Natural killer cell treated with Interleukin-12 subunit alpha and Interleukin-12 subunit beta and Interleukin-15 and Interleukin-18, amount 100 ng/mL, for 72 hours (primary cell): ENCODE results near the gene IQCC. TPM values are rescaled to one million over a fixed set of nuclear protein-coding genes. Genes with fewer than 3 reads are reported as not detected.
"Not testable (repeated sequence)": the region's sequence is repeated elsewhere in the genome, so short reads cannot be mapped to it uniquely, and the experiment has no call there.

Experiments
- ATAC-seq, 2 donors: fragments of 150-1000 bp; cut with Tn5 transposase in 1 of 2; sonication (Bioruptor Pico), chemical (Tn5 transposase) in 1 of 2; 2 replicates each; pipeline ENCODE4 v1.10.0; 2021
- DNase-seq: peaks from one replicate; pipeline ENCODE4 v3.0.0; 2022; ENCODE audit warnings: low spot score
- H3K27ac Mint-ChIP-seq, 2 donors: 1 replicate in 1 of 2; 2 replicates in 1 of 2; pipeline ENCODE4 v1.8.0; 2022; ENCODE audit warnings: mixed read lengths in 2 of 2, mild to moderate bottlenecking in 1 of 2, moderate library complexity in 1 of 2
- H3K27me3 Mint-ChIP-seq, 2 donors: 1 replicate in 1 of 2; 2 replicates in 1 of 2; pipeline ENCODE4 v1.8.0; 2022; ENCODE audit warnings: mixed read lengths in 2 of 2
- H3K36me3 Mint-ChIP-seq: one replicate; pipeline ENCODE4 v1.8.0; 2022; ENCODE audit warnings: mixed read lengths
- H3K4me1 Mint-ChIP-seq, 2 donors: 1 replicate in 1 of 2; 2 replicates in 1 of 2; pipeline ENCODE4 v1.8.0; 2022; ENCODE audit warnings: low read depth in 2 of 2, mixed read lengths in 2 of 2, mild to moderate bottlenecking in 1 of 2
- H3K4me3 Mint-ChIP-seq: one replicate; pipeline ENCODE4 v1.8.0; 2022; ENCODE audit warnings: mixed read lengths
- H3K9me3 Mint-ChIP-seq: 2 replicates; pipeline ENCODE4 v1.8.0; 2022; ENCODE audit warnings: mixed read lengths
- total RNA-seq, 2 donors: library from RNA; stranded (reverse); gene quantifications; one replicate each; pipeline ENCODE4 v1.2.3, GENCODE V29; 2022

The IQCC gene
- total RNA-seq, result 1 to 10 TPM; 1.7 to 5.0 TPM

DNA sequence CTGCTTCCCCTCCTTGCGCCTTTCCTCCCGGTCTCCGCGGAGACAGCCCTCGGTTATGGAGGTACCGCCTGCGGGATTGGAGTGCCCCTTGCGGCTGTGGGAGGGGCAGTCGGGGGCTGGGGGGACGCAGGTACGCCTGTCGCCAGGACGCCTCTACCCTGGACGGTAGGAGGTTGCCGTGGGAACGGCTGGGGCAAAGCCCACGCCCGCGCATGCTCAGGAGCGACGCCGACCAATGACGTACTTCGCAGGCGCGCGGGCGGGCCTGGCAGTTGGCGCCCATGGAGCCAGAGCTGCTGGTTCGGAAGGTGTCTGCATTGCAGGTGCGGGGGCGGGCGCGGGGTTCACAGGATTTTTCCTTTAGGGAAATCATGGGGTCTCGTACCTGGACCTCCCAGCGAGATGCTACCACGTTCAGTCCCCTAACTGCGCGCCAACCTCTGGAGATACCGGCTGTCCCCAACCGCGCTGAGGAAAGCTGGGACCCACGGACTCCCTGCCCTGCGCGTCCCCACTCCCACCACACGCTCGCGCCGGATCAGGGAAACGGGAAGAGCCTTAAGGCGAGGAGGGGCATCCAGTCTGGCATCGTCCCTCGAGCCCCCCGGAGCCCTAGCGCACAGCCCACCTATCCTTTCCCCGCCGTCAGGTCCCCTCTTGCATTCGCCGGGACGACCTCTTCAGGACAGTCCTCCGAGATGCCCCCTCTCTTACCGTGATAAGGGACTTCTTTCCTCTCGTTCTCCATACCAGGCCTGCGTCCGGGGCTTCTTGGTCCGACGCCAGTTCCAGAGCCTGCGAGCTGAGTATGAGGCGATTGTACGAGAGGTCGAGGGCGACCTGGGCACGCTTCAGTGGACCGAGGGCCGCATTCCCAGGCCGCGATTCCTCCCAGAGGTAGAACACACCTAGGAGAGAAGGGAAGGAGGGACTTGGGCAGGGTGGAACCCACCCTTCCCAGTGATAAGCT is at the start of gene IQCC:
Gene IQCC, plus strand, starts transcription at position 271 of the 970 bp plus-strand sequence. Its CDS starts 11 bp downstream, at position 282.
- Mint-ChIP-seq H3K27me3 (no peaks in the 10 kb centered on the region), H3K27ac (peak within 1 kb of the TSS; percentile 72 to 79), H3K4me3 (peak within 1 kb of the TSS; percentile 91), H3K36me3 (no peaks in the 10 kb centered on the region), H3K4me1 (peaks cover 23 to 29% of the 10 kb centered on the region in 2 donors), H3K9me3 (no peaks in the 10 kb centered on the region)
- DNase-seq (peak; percentile 89), ATAC-seq (peak; percentile 83 to 87)

GRCh38 chr1:32159189-32159588 is 46.3 kb upstream of the IQCC start:
- no peaks in the 10 kb centered on the region for H3K9me3 Mint-ChIP-seq
- H3K4me3 Mint-ChIP-seq, result no peak overlapping the region
- H3K27me3 Mint-ChIP-seq, result no peaks in the 10 kb centered on the region
- H3K4me1 Mint-ChIP-seq, result peaks cover 0 to 7% of the 10 kb centered on the region in 2 donors
- no peak for DNase-seq
- ATAC-seq, result no peak
- peak overlapping the region in 1 of 2 donors; percentile 45 for H3K27ac Mint-ChIP-seq
- peaks cover 34% of the 10 kb centered on the region for H3K36me3 Mint-ChIP-seq

DNA sequence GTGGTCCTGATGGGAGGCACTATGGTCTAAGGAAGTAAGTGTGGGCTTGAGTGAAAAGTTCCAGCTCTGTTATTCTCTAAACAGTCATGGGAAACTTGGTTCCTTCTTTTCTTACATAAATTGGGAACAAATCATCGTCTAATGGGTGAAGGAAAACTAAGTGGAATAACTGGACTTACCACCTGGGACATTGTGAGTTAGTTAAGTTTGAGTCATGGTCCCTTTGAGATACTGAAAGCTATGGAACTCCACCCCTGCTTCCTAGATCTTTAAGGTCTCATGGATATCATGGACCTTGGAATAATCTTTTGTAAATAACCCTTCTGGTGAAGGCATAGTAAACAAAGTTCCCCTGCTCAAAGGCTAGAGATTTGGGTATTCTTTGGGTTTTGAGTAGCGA is 42.1 kb upstream of the IQCC start:
- no peak for DNase-seq
- peaks cover 20% of the 10 kb centered on the region for H3K36me3 Mint-ChIP-seq
- no peak overlapping the region for H3K4me3 Mint-ChIP-seq
- no peaks in the 10 kb centered on the region for H3K27me3 Mint-ChIP-seq
- H3K27ac Mint-ChIP-seq, result no peak overlapping the region
- no peaks in the 10 kb centered on the region for H3K9me3 Mint-ChIP-seq
- peaks cover 0 to 3% of the 10 kb centered on the region in 2 donors for H3K4me1 Mint-ChIP-seq
- ATAC-seq, result no peak

DNA sequence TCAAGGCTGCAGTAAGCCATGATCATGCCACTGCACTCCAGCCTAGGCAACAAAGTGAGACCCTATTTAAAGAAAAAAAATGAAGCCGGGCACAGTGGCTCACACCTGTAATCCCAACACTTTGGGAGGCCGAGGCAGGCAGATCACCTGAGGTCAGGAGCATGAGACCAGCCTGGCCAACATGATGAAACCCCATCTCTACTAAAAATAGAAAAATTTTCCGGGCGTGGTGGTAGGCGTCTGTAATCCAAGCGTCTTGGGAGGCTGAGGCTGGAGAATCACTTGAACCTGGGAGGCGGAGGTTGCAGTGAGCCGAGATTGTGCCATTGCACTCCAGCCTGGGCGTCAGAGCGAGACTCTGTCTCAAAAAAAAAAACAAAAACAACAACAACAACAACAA is 39.8 kb upstream of the IQCC start:
- not testable (repeated sequence) for H3K27me3 Mint-ChIP-seq, H3K4me3 Mint-ChIP-seq, H3K9me3 Mint-ChIP-seq, DNase-seq, ATAC-seq, H3K27ac Mint-ChIP-seq, H3K4me1 Mint-ChIP-seq
- peaks cover 23% of the 10 kb centered on the region for H3K36me3 Mint-ChIP-seq

DNA sequence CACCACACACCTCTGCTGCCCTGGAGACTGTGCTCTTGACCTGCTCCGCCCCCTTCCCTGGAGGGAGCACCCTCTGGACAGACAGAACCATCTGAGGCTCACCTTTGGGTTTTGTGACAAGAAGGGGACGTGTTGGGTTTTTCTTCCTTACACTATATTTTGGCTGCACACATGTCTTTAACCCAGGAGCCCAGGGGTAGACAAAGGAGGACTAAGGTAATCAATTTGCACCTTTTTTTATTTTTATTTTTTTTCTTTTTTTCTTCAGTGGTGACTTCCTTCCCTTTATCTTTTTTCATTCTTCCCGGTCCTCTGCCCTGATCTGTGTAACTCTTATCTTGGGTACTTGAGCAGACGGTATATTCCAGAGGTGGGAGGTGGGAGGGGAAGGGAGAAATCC is 34.5 kb upstream of the IQCC start:
- DNase-seq (no peak), ATAC-seq (no peak)
- H3K9me3 Mint-ChIP-seq, result no peaks in the 10 kb centered on the region
- no peaks in the 10 kb centered on the region for H3K27me3 Mint-ChIP-seq
- H3K4me3 Mint-ChIP-seq, result no peak overlapping the region
- peaks cover 0 to 4% of the 10 kb centered on the region in 2 donors for H3K4me1 Mint-ChIP-seq
- H3K27ac Mint-ChIP-seq, result no peak overlapping the region
- peaks cover 15% of the 10 kb centered on the region for H3K36me3 Mint-ChIP-seq

GRCh38 chr1:32172621-32173245 is 32.7 kb upstream of the IQCC start:
- Mint-ChIP-seq H3K4me1 (peaks cover 0 to 5% of the 10 kb centered on the region in 2 donors), H3K36me3 (peaks cover 15% of the 10 kb centered on the region), H3K9me3 (no peaks in the 10 kb centered on the region), H3K27ac (no peak overlapping the region), H3K27me3 (no peaks in the 10 kb centered on the region), H3K4me3 (no peak overlapping the region)
- no peak for ATAC-seq
- no peak for DNase-seq

DNA sequence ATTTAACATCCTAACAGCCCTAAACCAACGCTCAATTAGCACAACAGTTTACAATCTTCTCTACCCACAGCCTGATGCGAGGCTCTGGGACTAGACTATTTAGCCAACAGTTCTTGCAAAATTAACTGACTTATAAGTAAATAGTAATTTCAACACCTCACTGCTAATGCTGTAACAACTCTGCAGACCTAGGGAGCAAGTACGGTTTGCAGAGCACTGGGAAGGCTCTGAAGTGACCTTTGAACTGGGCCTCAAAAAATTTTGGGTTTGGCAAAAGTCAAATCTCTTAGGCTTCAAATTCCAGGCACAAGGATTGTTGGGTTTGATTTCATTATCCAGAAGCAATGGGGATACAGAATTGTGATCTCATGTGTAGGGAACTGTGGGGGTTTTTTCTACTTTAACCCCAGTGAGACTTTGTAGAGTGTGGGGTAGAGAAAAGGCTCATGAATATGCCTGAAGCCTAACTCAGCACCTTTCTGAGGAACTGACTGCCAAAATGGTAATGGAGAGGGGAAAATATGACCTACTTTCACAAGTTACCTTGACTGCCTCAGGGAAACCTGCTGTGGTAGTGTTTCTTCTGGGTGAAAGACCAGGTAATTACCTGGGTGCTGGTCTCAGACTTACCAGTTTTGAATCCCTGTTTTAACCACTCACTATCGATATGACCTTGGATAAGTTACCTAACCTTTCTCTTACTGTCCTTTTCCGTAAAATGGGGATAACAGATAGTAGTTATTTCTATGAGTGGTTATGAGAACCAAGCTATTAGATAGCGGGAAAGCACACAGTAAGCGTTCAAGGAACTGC is 26.9 kb upstream of the IQCC start:
- no peaks in the 10 kb centered on the region for H3K27me3 Mint-ChIP-seq
- peaks cover 28 to 33% of the 10 kb centered on the region in 2 donors for H3K4me1 Mint-ChIP-seq
- H3K9me3 Mint-ChIP-seq, result no peaks in the 10 kb centered on the region
- DNase-seq (no peak), ATAC-seq (no peak)
- peak overlapping the region; percentile 98 to 99 for H3K27ac Mint-ChIP-seq
- H3K4me3 Mint-ChIP-seq, result peak overlapping the region; percentile 88
- peaks cover 17% of the 10 kb centered on the region for H3K36me3 Mint-ChIP-seq

DNA sequence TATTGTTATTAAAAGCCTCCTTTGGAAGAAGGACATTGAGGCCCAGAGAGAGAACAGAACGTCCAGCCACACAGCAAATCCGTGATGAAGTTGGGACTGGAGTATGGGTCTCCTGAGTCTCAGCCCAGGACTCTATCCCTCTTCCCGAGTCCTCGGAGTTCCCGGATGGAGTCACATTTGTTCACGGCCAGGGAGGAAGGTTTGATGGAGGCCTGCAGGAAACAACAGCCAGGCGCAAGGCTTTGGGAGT is 26.4 kb upstream of the IQCC start:
- no peak for ATAC-seq
- H3K27ac Mint-ChIP-seq, result peak overlapping the region; percentile 98 to 99
- peaks cover 20% of the 10 kb centered on the region for H3K36me3 Mint-ChIP-seq
- H3K9me3 Mint-ChIP-seq, result no peaks in the 10 kb centered on the region
- H3K4me3 Mint-ChIP-seq, result peak overlapping the region; percentile 88
- DNase-seq, result no peak
- H3K4me1 Mint-ChIP-seq, result peaks cover 32 to 37% of the 10 kb centered on the region in 2 donors
- H3K27me3 Mint-ChIP-seq, result no peaks in the 10 kb centered on the region

- DNase-seq, result peak; percentile 97
- Mint-ChIP-seq H3K27ac (peak within 1 kb of the TSS; percentile 98 to 99), H3K27me3 (no peaks in the 10 kb centered on the region), H3K9me3 (no peaks in the 10 kb centered on the region), H3K36me3 (peaks cover 25% of the 10 kb centered on the region), H3K4me3 (peak within 1 kb of the TSS; percentile 88), H3K4me1 (peaks cover 37 to 42% of the 10 kb centered on the region in 2 donors)
- ATAC-seq, result peak; percentile 93 to 95
Observed at GRCh38 chr1:32179443-32180185, 25.9 kb upstream of the IQCC start, which contains the start of gene TXLNA. Gene TXLNA, plus strand, starts transcription at chr1:32179675. Its CDS starts 671 bp downstream, at chr1:32180346.

- no peaks in the 10 kb centered on the region for H3K27me3 Mint-ChIP-seq
- H3K4me1 Mint-ChIP-seq, result peaks cover 41 to 46% of the 10 kb centered on the region in 2 donors
- ATAC-seq (peak; percentile 3 to 43), DNase-seq (no peak)
- peaks cover 31% of the 10 kb centered on the region for H3K36me3 Mint-ChIP-seq
- H3K27ac Mint-ChIP-seq, result peak overlapping the region; percentile 98 to 99
- no peaks in the 10 kb centered on the region for H3K9me3 Mint-ChIP-seq
- peak overlapping the region; percentile 88 for H3K4me3 Mint-ChIP-seq
Observed at GRCh38 chr1:32180186-32181060, 25.0 kb upstream of the IQCC start.

DNA sequence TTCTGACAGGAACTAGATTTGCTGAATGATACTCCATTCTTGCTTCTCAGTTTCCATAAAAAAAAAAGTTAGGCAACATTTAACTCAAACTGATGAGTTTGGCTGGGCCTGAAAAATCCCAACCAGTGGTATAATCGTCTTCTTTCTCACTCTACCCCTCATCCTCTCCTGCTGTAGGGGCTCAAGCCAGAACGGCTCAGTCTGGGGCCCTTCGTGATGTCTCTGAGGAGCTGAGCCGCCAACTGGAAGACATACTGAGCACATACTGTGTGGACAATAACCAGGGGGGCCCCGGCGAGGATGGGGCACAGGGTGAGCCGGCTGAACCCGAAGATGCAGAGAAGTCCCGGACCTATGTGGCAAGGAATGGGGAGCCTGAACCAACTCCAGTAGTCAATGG is 24.4 kb upstream of the IQCC start:
- no peak for DNase-seq
- peak overlapping the region; percentile 98 to 99 for H3K27ac Mint-ChIP-seq
- peak overlapping the region; percentile 88 for H3K4me3 Mint-ChIP-seq
- no peak for ATAC-seq
- H3K4me1 Mint-ChIP-seq, result peaks cover 45 to 49% of the 10 kb centered on the region in 2 donors
- no peaks in the 10 kb centered on the region for H3K9me3 Mint-ChIP-seq
- H3K27me3 Mint-ChIP-seq, result no peaks in the 10 kb centered on the region
- peaks cover 35% of the 10 kb centered on the region for H3K36me3 Mint-ChIP-seq

- H3K27ac Mint-ChIP-seq, result peak overlapping the region; percentile 98 to 99
- H3K4me1 Mint-ChIP-seq, result peaks cover 50 to 54% of the 10 kb centered on the region in 2 donors
- peaks cover 40% of the 10 kb centered on the region for H3K36me3 Mint-ChIP-seq
- H3K9me3 Mint-ChIP-seq, result no peaks in the 10 kb centered on the region
- DNase-seq, result no peak
- ATAC-seq, result no peak
- H3K4me3 Mint-ChIP-seq, result peak overlapping the region; percentile 88
- no peaks in the 10 kb centered on the region for H3K27me3 Mint-ChIP-seq
Observed at GRCh38 chr1:32181563-32181962, 23.9 kb upstream of the IQCC start.
